HG03354 (cell line): Measurements from ENCODE around the gene CFAP74.
"Not testable (repeated sequence)": the region's sequence is repeated elsewhere in the genome, so short reads cannot be mapped to it uniquely, and the experiment has no call there.

ENCODE experiments used
- ATAC-seq: cut with Tn5 transposase; IDR thresholded peaks from one replicate; pipeline ENCODE4 v1.9.1; 2021; ENCODE audit warnings: mild to moderate bottlenecking; ENCODE audit not compliant: unreplicated experiment, poor library complexity, severe bottlenecking

Gene CFAP74

GRCh38 chr1:1891349-1892078 is 112.1 kb downstream of the CFAP74 start:
- ATAC-seq = peak; percentile 19

- peak; percentile 71 for ATAC-seq
Observed at GRCh38 chr1:1890506-1891348, 112.9 kb downstream of the CFAP74 start, which contains the start of gene GNB1. Gene GNB1 (minus strand): TSS chr1:1891087. CDS start chr1:1825453, 65,634 bp downstream.

GRCh38 chr1:1889847-1890505 is 113.6 kb downstream of the CFAP74 start:
- peak; percentile 39 for ATAC-seq

- ATAC-seq = no peak
Observed at GRCh38 chr1:1889090-1889750, 114.4 kb downstream of the CFAP74 start.

- ATAC-seq = not testable (repeated sequence)
Observed at GRCh38 chr1:1883890-1884289, 119.7 kb downstream of the CFAP74 start.

GRCh38 chr1:1883092-1883873 is 120.3 kb downstream of the CFAP74 start:
- ATAC-seq = no peak

GRCh38 chr1:1881727-1882126 is 121.9 kb downstream of the CFAP74 start:
- no peak for ATAC-seq

- ATAC-seq = no peak
Observed at GRCh38 chr1:1880617-1881312, 122.8 kb downstream of the CFAP74 start.

- no peak for ATAC-seq
Observed at GRCh38 chr1:1879942-1880341, 123.6 kb downstream of the CFAP74 start.

- no peak for ATAC-seq
Observed at GRCh38 chr1:1877865-1878436, 125.6 kb downstream of the CFAP74 start.

- ATAC-seq = no peak
Observed at GRCh38 chr1:1876335-1876930, 127.2 kb downstream of the CFAP74 start.

- ATAC-seq = no peak
Observed at GRCh38 chr1:1875932-1876331, 127.7 kb downstream of the CFAP74 start.

GRCh38 chr1:1874901-1875300 is 128.7 kb downstream of the CFAP74 start:
- no peak for ATAC-seq

- no peak for ATAC-seq
Observed at GRCh38 chr1:1873186-1873585, 130.4 kb downstream of the CFAP74 start.

GRCh38 chr1:1872329-1872994 is 131.1 kb downstream of the CFAP74 start:
- ATAC-seq = no peak
